Measurements from ENCODE around the gene SYTL3.
"Not testable (repeated sequence)": the region's sequence is repeated elsewhere in the genome, so short reads cannot be mapped to it uniquely, and the experiment has no call there.

SYTL3 gene

GRCh38 chr6:158649289-158650143 is at the start of gene SYTL3:
Gene SYTL3, plus strand, starts transcription at chr6:158650054. Its CDS starts 13,215 bp downstream, at chr6:158663269.
- DNase-seq: peak; percentile 42

DNA sequence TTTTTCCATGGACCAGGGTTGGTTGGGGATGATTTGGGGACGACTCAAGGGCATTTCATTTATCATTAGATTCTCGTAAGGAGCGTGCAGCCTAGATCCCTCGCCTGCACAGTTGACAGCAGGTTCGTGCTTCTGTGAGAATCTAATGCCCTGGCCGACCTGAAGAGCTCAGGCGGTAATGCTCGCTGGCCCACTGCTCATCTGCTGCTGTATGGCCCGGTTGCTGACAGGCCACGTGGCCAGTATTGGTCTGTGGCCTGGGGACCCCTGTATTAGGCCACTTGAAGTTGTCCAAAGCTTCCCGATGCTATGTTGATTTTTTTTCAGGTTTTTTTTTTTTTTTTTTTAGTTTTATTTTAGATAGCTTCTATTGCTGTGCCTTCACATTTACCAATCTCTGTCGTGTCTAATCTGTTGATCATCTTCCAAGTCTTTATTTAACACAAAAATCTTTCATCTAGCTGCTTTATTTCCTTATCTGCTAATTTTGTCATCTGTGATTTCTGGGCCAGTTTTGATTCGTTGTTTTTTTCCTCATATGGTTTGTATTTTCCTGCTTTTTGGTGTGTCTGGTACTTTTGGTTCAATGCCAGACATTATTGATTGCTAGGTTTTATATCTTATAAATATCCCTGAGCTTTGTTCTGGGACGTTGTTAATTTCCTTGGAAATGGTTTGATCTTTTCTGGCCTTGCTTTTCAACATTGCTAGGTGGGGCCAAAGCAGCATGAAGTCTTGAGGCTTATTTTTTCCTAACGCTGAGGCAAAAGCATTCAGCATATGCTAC is 46.4 kb upstream of the SYTL3 start:
- no peak for DNase-seq

DNA sequence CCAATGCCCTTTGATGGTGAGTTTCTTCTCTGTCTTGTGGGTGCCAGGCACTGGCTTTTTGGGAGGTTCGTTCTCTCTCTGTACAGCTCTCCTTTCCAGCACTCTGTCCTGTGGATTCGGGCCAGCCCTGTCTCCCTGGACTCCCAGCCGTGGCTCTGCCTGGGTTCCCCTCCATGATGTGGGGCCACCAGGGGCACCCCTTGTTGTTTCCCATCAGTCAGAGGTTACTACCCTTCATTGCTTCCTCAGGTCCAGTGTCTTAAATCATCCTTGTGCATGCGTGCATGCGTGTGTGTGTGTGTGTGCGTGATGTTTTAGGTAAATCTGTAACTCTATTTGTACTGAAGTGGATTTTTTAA is 45.8 kb upstream of the SYTL3 start:
- DNase-seq: no peak

- DNase-seq: no peak
Observed at GRCh38 chr6:158605266-158605878, 44.5 kb upstream of the SYTL3 start.

GRCh38 chr6:158606011-158606410 is 43.8 kb upstream of the SYTL3 start:
- not testable (repeated sequence) for DNase-seq

- DNase-seq: no peak
Observed at GRCh38 chr6:158606935-158607334, 42.9 kb upstream of the SYTL3 start.

DNA sequence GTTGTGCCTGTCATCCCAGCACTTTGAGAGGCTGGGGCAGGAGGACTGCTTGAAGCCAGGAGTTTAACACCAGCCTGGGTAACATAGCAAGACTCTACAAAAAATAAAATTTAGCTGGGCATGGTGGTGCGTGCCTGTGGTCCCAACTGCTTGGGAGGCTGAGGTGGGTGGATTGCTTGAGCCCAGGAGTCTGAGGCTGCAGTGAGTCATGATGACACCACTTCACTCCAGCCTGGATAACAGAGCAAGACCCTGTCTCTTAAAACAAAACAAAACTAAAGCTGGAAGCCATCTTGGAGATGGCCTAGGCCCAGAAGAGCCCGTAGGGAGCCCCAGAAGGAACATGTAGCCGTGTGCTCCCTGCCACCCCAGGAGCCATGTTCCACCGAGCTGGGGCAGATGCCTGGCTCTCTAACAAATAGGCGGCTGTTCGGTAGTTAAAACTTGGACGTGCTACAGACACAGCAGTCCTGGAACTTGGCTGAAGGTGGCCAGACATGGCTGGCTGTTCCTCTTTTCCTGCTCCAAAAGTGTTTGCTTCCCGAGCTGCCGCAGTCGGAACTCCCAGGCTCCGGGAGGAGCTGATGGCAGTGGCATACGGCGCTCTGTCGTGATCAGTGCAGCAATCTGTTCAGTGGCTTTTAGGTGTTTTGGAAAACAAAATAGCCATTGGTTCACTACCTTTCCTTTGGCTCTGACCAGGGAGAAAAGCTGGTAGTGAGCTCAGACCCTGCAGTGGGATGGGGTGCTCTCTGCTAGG is 42.3 kb upstream of the SYTL3 start:
- DNase-seq: no peak

- no peak for DNase-seq
Observed at GRCh38 chr6:158608221-158608620, 41.6 kb upstream of the SYTL3 start.

DNA sequence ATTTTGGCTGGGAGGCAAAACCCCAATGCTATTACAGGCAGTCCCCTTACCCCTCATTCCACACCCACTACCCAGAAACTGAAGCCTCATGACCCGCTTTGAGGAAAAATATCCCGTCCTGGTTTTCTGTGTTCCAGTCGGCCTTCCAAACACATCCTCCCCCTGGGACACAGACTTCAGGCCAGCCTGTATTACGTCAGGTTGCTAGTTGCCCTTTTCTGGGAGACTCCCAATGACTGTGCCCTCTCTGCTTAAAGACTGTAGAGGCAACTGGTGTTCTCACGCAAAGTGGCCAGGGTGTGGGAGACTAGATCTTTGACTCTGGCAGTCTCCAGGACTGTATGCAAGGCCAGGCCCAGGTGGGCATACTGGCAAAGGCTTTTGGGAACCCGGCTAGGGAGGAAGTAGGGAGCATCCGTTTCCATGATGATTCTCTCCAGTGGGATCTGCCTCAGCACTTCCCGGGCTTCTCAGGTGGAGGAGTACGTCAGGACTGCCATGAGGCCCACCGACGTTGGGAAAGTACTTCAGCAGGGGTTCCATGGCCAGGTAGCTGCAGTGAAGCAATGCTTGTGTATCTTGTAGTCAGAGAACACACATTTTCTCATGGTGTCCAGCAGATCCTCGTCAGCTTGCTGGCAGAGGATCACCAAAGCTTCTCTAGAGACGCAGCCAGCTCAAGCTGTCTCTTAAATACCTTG is 40.2 kb upstream of the SYTL3 start:
- DNase-seq: no peak

DNA sequence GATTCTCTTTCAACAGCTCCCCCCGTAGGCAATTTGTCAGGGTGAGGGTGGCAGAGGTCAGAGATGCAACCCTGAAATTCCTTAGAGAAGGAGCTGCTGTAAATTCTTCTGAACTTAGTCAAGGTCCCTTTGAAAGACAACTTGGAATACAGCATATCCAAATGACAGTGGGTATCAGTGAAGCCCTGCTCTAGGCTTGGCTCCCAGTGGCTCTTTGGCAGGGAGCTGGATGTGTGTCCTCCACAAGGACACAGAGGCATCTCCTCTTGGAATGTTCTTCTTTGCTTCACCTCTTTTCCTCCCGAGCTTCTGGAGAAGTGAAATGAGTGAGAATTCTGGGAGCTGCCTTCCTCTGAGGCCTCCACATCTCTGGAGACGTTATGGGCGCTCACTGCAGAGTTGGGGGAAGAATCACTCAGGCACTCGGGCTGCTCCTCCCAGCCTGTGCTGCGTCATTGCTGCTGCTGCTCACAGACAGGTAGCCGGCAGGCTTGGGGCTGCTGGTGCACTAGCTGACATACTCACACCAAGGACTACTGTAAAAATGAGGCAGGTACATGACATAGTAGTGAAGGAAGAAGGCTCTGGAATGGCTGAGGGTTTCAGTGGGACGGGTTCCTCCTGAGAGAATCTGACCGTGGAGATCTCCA is 39.4 kb upstream of the SYTL3 start:
- DNase-seq: no peak

DNA sequence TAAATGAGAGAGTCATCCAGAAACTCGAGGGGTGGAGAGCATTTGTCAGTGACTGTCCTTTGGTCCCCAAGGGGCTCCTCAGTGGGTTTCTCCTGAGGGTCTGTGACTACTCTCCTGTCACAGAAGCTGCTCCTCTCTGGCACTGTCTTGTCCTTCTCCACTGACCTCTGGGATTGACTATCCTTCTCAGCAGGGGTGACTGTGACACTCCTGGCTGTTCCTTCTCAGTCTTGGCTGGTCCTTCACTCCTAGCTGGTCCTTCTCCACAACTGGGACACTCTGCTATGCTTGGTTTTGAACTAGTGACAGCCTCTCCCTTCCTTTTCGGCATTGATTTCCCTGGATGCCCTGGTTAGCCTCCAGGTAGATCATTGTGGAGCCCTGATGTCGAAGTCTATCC is 38.8 kb upstream of the SYTL3 start:
- no peak for DNase-seq

GRCh38 chr6:158611541-158612370 is 38.1 kb upstream of the SYTL3 start:
- no peak for DNase-seq

- not testable (repeated sequence) for DNase-seq
Observed at GRCh38 chr6:158614606-158615005, 35.2 kb upstream of the SYTL3 start.

- DNase-seq: not testable (repeated sequence)
Observed at GRCh38 chr6:158618289-158618688, 31.6 kb upstream of the SYTL3 start.

DNA sequence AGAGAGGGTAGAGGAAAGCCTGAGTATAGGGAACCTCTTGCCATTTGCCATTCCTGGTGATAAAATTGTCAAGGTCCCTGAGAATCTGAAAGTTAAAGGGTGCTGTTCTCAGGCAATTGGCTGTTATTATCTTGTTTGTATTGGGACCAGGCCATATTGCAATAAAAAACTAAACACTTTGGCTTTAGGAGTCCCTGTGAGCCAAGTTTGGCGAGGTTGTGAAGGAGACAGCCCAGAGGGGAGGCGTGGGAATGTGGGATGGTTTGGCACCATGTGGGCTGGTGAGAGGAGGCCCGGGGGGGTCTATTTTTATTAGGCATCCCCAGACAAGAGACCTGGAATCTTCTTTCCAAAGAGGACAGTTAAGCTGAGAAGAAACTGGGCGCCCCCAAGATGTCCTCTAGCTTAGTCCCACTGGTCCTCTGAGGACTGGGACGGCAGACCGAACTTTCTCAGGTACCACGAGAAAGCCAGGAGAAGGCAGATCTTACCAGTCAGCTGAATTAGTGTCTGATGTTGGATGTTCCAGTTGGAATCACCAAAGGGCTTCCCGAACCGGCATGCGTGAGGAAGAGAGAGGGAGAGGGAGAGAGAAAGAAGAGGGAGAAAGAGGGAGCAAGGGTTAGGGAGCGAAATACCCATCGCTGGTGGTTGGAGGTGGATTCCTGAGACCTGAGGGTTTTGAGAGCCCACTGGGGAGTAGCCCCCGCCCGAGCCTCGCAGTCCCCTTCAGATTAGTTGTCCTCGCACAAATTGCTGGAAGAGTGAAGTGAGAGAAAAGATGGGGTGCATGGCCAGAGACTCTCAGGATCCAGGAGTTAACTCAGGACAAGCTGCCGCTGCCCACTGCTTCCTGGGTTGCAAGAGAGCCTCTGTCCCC is 29.7 kb upstream of the SYTL3 start:
- DNase-seq: no peak

DNA sequence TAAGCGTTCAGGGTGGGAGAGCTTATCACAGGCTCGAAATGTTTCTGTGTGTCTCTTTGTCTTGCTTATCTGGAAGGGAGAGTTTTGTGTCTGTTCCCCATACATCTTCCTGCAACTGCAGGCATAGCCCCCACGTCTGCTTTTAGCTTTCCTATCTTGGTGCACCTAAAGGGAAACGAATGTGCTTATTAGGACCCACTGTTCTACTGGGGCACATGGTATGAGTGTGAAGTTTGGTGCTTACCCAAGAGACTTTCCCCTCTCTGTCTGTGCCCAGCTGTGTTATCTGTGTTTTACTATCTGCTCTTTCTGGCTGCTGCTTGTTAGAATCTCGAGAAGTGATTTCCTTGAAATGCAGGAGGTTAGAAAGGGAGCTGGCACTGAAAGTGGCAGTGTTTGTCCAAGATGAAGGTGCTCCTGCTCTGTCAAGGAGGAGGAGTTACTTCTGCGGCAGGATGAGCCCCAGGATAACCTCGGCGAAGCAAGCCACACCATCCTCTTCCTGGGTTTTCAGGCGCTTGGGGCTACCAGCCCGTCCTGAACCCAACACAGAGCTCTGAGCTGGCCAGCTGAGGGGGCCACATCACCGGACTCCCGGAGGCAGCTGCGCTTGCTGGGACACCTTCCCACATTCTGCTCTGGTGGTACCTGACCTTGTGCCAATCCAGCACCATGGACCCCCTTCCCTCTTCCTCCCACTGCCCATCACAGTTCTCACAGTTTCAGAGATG is 28.7 kb upstream of the SYTL3 start:
- DNase-seq: no peak

- no peak for DNase-seq
Observed at GRCh38 chr6:158621694-158622544, 27.9 kb upstream of the SYTL3 start.

All from KG1 (cell line).